GM12878 (cell line): Measurements from ENCODE around the gene MRNIP. TPM values are rescaled to one million over a fixed set of nuclear protein-coding genes. Genes with fewer than 3 reads are reported as not detected.

Experiments used
- ATAC-seq: fragments of 200-7000 bp; cut with Tn5 transposase; 3 replicates; pipeline ENCODE4 v1.9.1; 2020; ENCODE audit warnings: mild to moderate bottlenecking, moderate library complexity
- BruUV-seq: library from RNA; stranded (reverse); fragments of 400-500 nt; replicated peaks from 2 replicates; lab custom pipeline; 2021; lab: Mats Ljungman, UMichigan
- CTCF ChIA-PET: fragments of 300-600 bp; sonication (Branson Sonifier 250); formaldehyde crosslinking; extraction: SDS; loops from one replicate; lab custom pipeline; 2021; ENCODE audit warnings: inconsistent platforms; lab: Yijun Ruan, JAX
- POLR2A ChIA-PET: fragments of 350-600 bp; formaldehyde crosslinking; extraction: SDS; loops from one replicate; lab custom pipeline; 2021; ENCODE audit warnings: inconsistent platforms; lab: Charles Lee
- RAD21 ChIA-PET: fragments of 300-600 bp; sonication (Branson Sonifier 250); formaldehyde crosslinking; loops from one replicate; lab custom pipeline; 2023; ENCODE audit warnings: antibody characterized with exemption; ENCODE audit not compliant: unreplicated experiment; lab: Charles Lee
- SMC1A ChIA-PET: fragments of 300-600 bp; sonication (Branson Sonifier 250); formaldehyde crosslinking; loops from one replicate; lab custom pipeline; 2023; ENCODE audit not compliant: unreplicated experiment, uncharacterized antibody; lab: Charles Lee
- DNase-seq: peaks from one replicate; pipeline ENCODE4 v3.0.0-alpha.2; 2011; ENCODE audit warnings: low read depth, low spot score
- FAIRE-seq: peaks from 3 replicates; lab custom pipeline; 2011; peaks lifted over from hg19 to GRCh38; lab: Jason Lieb, UNC
- H2AFZ ChIP-seq: 2 replicates; pipeline ENCODE4 v1.6.0; 2011; ENCODE audit warnings: low read depth, low read length, control low read depth; ENCODE audit not compliant: control insufficient read depth
- H3K27ac ChIP-seq: 2 replicates; pipeline ENCODE4 v1.5.1; 2011; ENCODE audit warnings: control low read depth; ENCODE audit not compliant: control insufficient read depth, insufficient read depth
- H3K27me3 ChIP-seq, 2 experiments: replicated peaks in 1 of 2; 2 replicates each; pipeline versions ENCODE4 v1.6.0 to v1.6.1; 2011; ENCODE audit warnings: low read length in 1 of 2; ENCODE audit not compliant: control insufficient read depth in 2 of 2, insufficient read depth in 2 of 2
- H3K36me3 ChIP-seq, 2 experiments: 2 replicates each; pipeline ENCODE4 v1.5.1; 2011; ENCODE audit warnings: low read length in 1 of 2; ENCODE audit not compliant: control insufficient read depth in 2 of 2, insufficient read depth in 2 of 2
- H3K4me1 ChIP-seq: 2 replicates; pipeline ENCODE4 v1.6.1; 2011; ENCODE audit warnings: mild to moderate bottlenecking, low read length, moderate library complexity, mixed read lengths; ENCODE audit not compliant: control insufficient read depth, insufficient read depth
- H3K4me2 ChIP-seq: 2 replicates; pipeline ENCODE4 v1.6.0; 2011; ENCODE audit warnings: control low read depth; ENCODE audit not compliant: control insufficient read depth, insufficient read depth
- H3K4me3 ChIP-seq: fragments of 200-600 bp; sonication (generic); 2 replicates; pipeline ENCODE4 v1.5.1; 2016
- H3K79me2 ChIP-seq: 2 replicates; pipeline ENCODE4 v1.6.0; 2011; ENCODE audit warnings: low read length; ENCODE audit not compliant: control insufficient read depth, insufficient read depth
- H3K9ac ChIP-seq: 2 replicates; pipeline ENCODE4 v1.8.0; 2011; ENCODE audit warnings: low read length, control low read depth, mixed read lengths; ENCODE audit not compliant: control insufficient read depth, insufficient read depth
- H3K9me3 ChIP-seq: replicated peaks from 3 replicates; pipeline ENCODE4 v1.5.1; 2011; ENCODE audit warnings: mild to moderate bottlenecking, low read length; ENCODE audit not compliant: control insufficient read depth, insufficient read depth
- H4K20me1 ChIP-seq: 2 replicates; pipeline ENCODE4 v1.6.0; 2011; ENCODE audit not compliant: control insufficient read depth, insufficient read depth
- EZH2 ChIP-seq: IDR thresholded peaks from 2 replicates; pipeline ENCODE4 v1.6.1; 2012; ENCODE audit warnings: low read depth, mild to moderate bottlenecking, control low read depth, inconsistent platforms, low read length, borderline replicate concordance; ENCODE audit not compliant: control insufficient read depth
- HDAC6 ChIP-seq: fragments of 200-600 bp; sonication (generic); IDR thresholded peaks from one replicate; pipeline ENCODE4 v1.8.0; 2017; ENCODE audit warnings: antibody characterized with exemption; ENCODE audit not compliant: unreplicated experiment
- NFXL1 ChIP-seq: fragments of 450-650 bp; IDR thresholded peaks from 2 replicates; pipeline ENCODE4 v1.6.1; 2017; ENCODE audit warnings: antibody characterized with exemption, mild to moderate bottlenecking, borderline replicate concordance
- POLR2A ChIP-seq: IDR thresholded peaks from 2 replicates; pipeline ENCODE4 v1.6.1; 2011; ENCODE audit warnings: low read depth, mild to moderate bottlenecking, low read length
- ZNF622 ChIP-seq: fragments of 450-650 bp; IDR thresholded peaks from 2 replicates; pipeline ENCODE4 v1.6.1; 2017; ENCODE audit warnings: mild to moderate bottlenecking, inconsistent platforms
- WGBS: methylation state at CpG from one replicate; pipeline ENCODE4 v1.1.6; 2016; ENCODE audit warnings: low lambda C conversion rate; ENCODE audit not compliant: insufficient replicate concordance, insufficient coverage; ENCODE audit errors: missing lambda C conversion rate; 5-methylcytosine and 5-hydroxymethylcytosine counted together
- in situ Hi-C: fragments of 300-500 bp; cut with MboI; formaldehyde crosslinking; loops from 9 replicates; pipeline ENCODE4 v1.14.3; 2018; ENCODE audit warnings: mixed read lengths
- intact Hi-C: fragments of 100-400 bp; cut with micrococcal nuclease; formaldehyde crosslinking; loops from one replicate; pipeline ENCODE4 v1.14.2; 2022; ENCODE audit not compliant: unreplicated experiment
- polyA plus RNA-seq, 11 experiments: library from polyadenylated mRNA; depleted of rRNA in 4 of 11; unstranded in 6 of 11; stranded (reverse) in 5 of 11; fragments of >200 nt; fragmentation: Nextera tagmentation in 4 of 11; fragmentation: Illumina TruSeq in 1 of 11; extraction: Ambion mirVana in 4 of 11; extraction: Trizol in 1 of 11; gene quantifications; 1 replicate in 1 of 11; 2 replicates in 10 of 11; pipeline versions ENCODE4 v1.2.1 to v1.2.3, GENCODE V29; 2011 to 2016; ENCODE audit warnings: inconsistent platforms in 2 of 11, missing spikeins in 2 of 11, low read depth in 1 of 11
- total RNA-seq, 4 experiments: library from RNA; depleted of rRNA in 3 of 4; stranded (reverse); fragments of >200 nt in 3 of 4; fragmentation: Illumina TruSeq in 1 of 4; extraction: Trizol in 1 of 4; gene quantifications; 2 replicates each; pipeline versions ENCODE4 v1.2.1 to v1.2.3, GENCODE V29; 2013 to 2021

The MRNIP gene
- total and polyA plus RNA-seq, 10 of the 15 experiments (the other 5 are each of a cell fraction or from before 2014, with no cell fraction given), result 2.4 to 30.4 (median 13.1) TPM

- no peak for DNase-seq
- TF ChIP-seq EZH2 (no peak), POLR2A (peak; percentile 12; the same call in 1 of the 2 replicates), HDAC6 (no peak), NFXL1 (no peak), ZNF622 (no peak)
- TF ChIP-seq, all 136 proteins: peak for 1
- Histone ChIP-seq H3K4me3 (no peak overlapping the region), H3K9ac (no peak overlapping the region), H3K36me3 (peaks cover 0 to 13% of the 10 kb centered on the region in 2 experiments; a peak in 2 of 4 replicates), H3K27me3 (no peaks in the 10 kb centered on the region), H3K4me2 (no peak overlapping the region), H2AFZ (no peak overlapping the region), H4K20me1 (no peaks in the 10 kb centered on the region), H3K9me3 (no peaks in the 10 kb centered on the region), H3K4me1 (peaks cover 16% of the 10 kb centered on the region), H3K79me2 (peaks cover 31% of the 10 kb centered on the region), H3K27ac (no peak overlapping the region)
- intact Hi-C loops (loop anchor here (1.0 kb wide), 1 partner anchor 173 kb away; no protein-coding TSS in a partner anchor), in situ Hi-C loops (loop anchor here (5.0 to 25.0 kb wide), 2 partner anchors 110 to 1010 kb away; partner anchors contain the start of gene MGAT1)
- ChIA-PET RAD21 (interaction anchor here (0.7 to 1.7 kb wide), 9 partner anchors 9 to 169 kb away, joined by 3 to 6 read pairs (median 3); no protein-coding TSS in a partner anchor), SMC1A (interaction anchor here (0.6 to 1.6 kb wide), 7 partner anchors 18 to 173 kb away, joined by 3 to 9 read pairs (median 5); partner anchors contain the start of genes MRNIP and SQSTM1), POLR2A (interaction anchor here (0.6 to 1.0 kb wide), 2 partner anchors 18 to 90 kb away, joined by 4 to 6 read pairs; partner anchors contain the start of gene SQSTM1), CTCF (interaction anchor here (0.6 to 3.2 kb wide), 29 partner anchors 9 to 448 kb away, joined by 3 to 19 read pairs (median 4); partner anchors contain the start of genes MRNIP and SQSTM1)
- FAIRE-seq (no peak), ATAC-seq (no peak)
- BruUV-seq, result no TSS peak
- WGBS, result 88% methylated on average over 19 of the region's 19 CpGs
Observed at GRCh38 chr5:179802207-179802883, 56.3 kb downstream of the MRNIP start.
